Activated CD8-positive, alpha-beta T cell treated with anti-CD3 and anti-CD28 coated beads for 36 hours (primary cell): ENCODE results near the gene FRMD4B. TPM values are rescaled to one million over a fixed set of nuclear protein-coding genes. Genes with fewer than 3 reads are reported as not detected.

Experiments used
- ATAC-seq: fragments of 200-7000 bp; cut with Tn5 transposase; one replicate; pipeline ENCODE4 v1.10.0; 2021; ENCODE audit warnings: mild to moderate bottlenecking, moderate library complexity
- CTCF ChIA-PET: fragments of 350-600 bp; sonication (Branson Sonifier 250); formaldehyde crosslinking; loops from one replicate; lab custom pipeline; 2021; ENCODE audit warnings: antibody characterized with exemption; lab: Charles Lee
- POLR2A ChIA-PET: fragments of 350-600 bp; sonication (Branson Sonifier 250); formaldehyde crosslinking; loops from one replicate; lab custom pipeline; 2021; ENCODE audit warnings: antibody characterized with exemption; lab: Charles Lee
- DNase-seq: peaks from one replicate; pipeline ENCODE4 v3.0.0-alpha.2; 2020
- H3K27ac Mint-ChIP-seq: one replicate; pipeline ENCODE4 v1.8.0; 2021; ENCODE audit warnings: mild to moderate bottlenecking, mixed read lengths
- H3K27me3 Mint-ChIP-seq: one replicate; pipeline ENCODE4 v1.8.0; 2021; ENCODE audit warnings: mixed read lengths
- H3K36me3 Mint-ChIP-seq: one replicate; pipeline ENCODE4 v1.8.0; 2021; ENCODE audit warnings: low read depth, mixed read lengths
- H3K4me1 Mint-ChIP-seq: one replicate; pipeline ENCODE4 v1.8.0; 2021; ENCODE audit warnings: low read depth, mixed read lengths
- H3K4me3 Mint-ChIP-seq: one replicate; pipeline ENCODE4 v1.8.0; 2021; ENCODE audit warnings: mild to moderate bottlenecking, moderate library complexity, mixed read lengths
- H3K9me3 Mint-ChIP-seq: one replicate; pipeline ENCODE4 v1.8.0; 2021; ENCODE audit warnings: mixed read lengths
- intact Hi-C: fragments of 100-400 bp; cut with micrococcal nuclease; formaldehyde crosslinking; loops from one replicate; pipeline ENCODE4 v1.10.0; 2022
- total RNA-seq, 2 experiments: library from RNA; stranded (reverse); gene quantifications; one replicate each; pipeline ENCODE4 v1.2.3, GENCODE V29; 2021
- TF ChIP-seq, protein P1 (sequence below): fragments of 200-600 bp; IDR thresholded peaks from one replicate; pipeline ENCODE4 v1.8.0; 2022; ENCODE audit warnings: antibody characterized with exemption, mild to moderate bottlenecking

Gene FRMD4B
- total RNA-seq, 2 experiments from 2014 or later = 11.7 to 11.8 TPM

- DNase-seq (no peak), ATAC-seq (no peak)
- ChIA-PET CTCF (interaction anchor here (1.0 to 1.5 kb wide), 2 partner anchors 82 to 123 kb away, joined by 3 to 4 read pairs; no protein-coding TSS in a partner anchor), POLR2A (interaction anchor here (0.6 kb wide), 1 partner anchor 1820 kb away, joined by 3 read pairs; no protein-coding TSS in a partner anchor)
- Mint-ChIP-seq H3K36me3 (no peaks in the 10 kb centered on the region), H3K9me3 (no peaks in the 10 kb centered on the region), H3K27ac (no peak overlapping the region), H3K4me3 (no peak overlapping the region), H3K4me1 (peaks cover 4% of the 10 kb centered on the region), H3K27me3 (no peaks in the 10 kb centered on the region)
- intact Hi-C loops = no loop called here
- TF ChIP-seq, protein P1, sequence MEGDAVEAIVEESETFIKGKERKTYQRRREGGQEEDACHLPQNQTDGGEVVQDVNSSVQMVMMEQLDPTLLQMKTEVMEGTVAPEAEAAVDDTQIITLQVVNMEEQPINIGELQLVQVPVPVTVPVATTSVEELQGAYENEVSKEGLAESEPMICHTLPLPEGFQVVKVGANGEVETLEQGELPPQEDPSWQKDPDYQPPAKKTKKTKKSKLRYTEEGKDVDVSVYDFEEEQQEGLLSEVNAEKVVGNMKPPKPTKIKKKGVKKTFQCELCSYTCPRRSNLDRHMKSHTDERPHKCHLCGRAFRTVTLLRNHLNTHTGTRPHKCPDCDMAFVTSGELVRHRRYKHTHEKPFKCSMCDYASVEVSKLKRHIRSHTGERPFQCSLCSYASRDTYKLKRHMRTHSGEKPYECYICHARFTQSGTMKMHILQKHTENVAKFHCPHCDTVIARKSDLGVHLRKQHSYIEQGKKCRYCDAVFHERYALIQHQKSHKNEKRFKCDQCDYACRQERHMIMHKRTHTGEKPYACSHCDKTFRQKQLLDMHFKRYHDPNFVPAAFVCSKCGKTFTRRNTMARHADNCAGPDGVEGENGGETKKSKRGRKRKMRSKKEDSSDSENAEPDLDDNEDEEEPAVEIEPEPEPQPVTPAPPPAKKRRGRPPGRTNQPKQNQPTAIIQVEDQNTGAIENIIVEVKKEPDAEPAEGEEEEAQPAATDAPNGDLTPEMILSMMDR = no peak
Observed at GRCh38 chr3:69244039-69244438, 141.8 kb downstream of the FRMD4B start.

DNA sequence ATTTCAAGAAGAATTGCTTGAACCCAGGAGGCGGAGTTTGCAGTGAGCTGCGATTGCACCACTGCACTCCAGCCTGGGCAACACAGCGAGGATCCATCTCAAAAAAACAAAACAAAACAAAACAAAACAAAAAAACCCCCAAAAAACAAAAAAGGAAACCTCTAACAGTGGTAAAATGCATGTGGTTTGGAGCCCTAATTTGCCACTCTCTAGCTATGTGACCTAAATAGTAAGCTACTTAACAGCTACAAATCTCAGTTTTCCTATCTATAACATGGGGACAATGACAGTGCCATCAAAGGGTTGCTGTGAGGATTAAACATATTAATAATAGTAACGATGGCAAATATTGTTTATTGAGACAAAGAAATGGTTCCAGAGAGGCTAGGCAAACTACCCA, 144.1 kb downstream of the FRMD4B start:
- ATAC-seq (no peak), DNase-seq (no peak)
- Mint-ChIP-seq H3K9me3 (no peaks in the 10 kb centered on the region), H3K27me3 (no peaks in the 10 kb centered on the region), H3K4me3 (no peak overlapping the region), H3K36me3 (no peaks in the 10 kb centered on the region), H3K27ac (no peak overlapping the region), H3K4me1 (peaks cover 7% of the 10 kb centered on the region)
- ChIA-PET CTCF (interaction anchor here (0.8 to 1.2 kb wide), 3 partner anchors 29 to 80 kb away, joined by 3 to 4 read pairs (median 3); no protein-coding TSS in a partner anchor), POLR2A (no interaction called here)
- TF ChIP-seq, protein P1 = no peak
- intact Hi-C loops = no loop called here

- ChIA-PET POLR2A (no interaction called here), CTCF (interaction anchor here (0.9 to 1.2 kb wide), 3 partner anchors 8 to 79 kb away, joined by 4 to 5 read pairs (median 4); no protein-coding TSS in a partner anchor)
- Mint-ChIP-seq H3K27me3 (no peaks in the 10 kb centered on the region), H3K27ac (no peak overlapping the region), H3K4me1 (peaks cover 12% of the 10 kb centered on the region), H3K36me3 (no peaks in the 10 kb centered on the region), H3K9me3 (no peaks in the 10 kb centered on the region), H3K4me3 (no peak overlapping the region)
- intact Hi-C loops = no loop called here
- DNase-seq (no peak), ATAC-seq (no peak)
- TF ChIP-seq, protein P1 = no peak
Observed at GRCh38 chr3:69240651-69241568, 145.0 kb downstream of the FRMD4B start.

- no peak overlapping the region for H3K4me3 Mint-ChIP-seq
- ATAC-seq = no peak
- H3K4me1 Mint-ChIP-seq = peaks cover 16% of the 10 kb centered on the region
- H3K27me3 Mint-ChIP-seq = no peaks in the 10 kb centered on the region
- H3K27ac Mint-ChIP-seq = no peak overlapping the region
- no peaks in the 10 kb centered on the region for H3K36me3 Mint-ChIP-seq
- POLR2A ChIA-PET = interaction anchor here (1.1 kb wide), 1 partner anchor 43 kb away, joined by 3 read pairs; no protein-coding TSS in a partner anchor
- intact Hi-C loops = loop anchor here (5.0 kb wide), 1 partner anchor 42 kb away; no protein-coding TSS in a partner anchor
- no peaks in the 10 kb centered on the region for H3K9me3 Mint-ChIP-seq
- TF ChIP-seq, protein P1 = no peak
- DNase-seq = no peak
- CTCF ChIA-PET = interaction anchor here (0.7 to 2.0 kb wide), 4 partner anchors 10 to 427 kb away, joined by 3 to 7 read pairs (median 5); no protein-coding TSS in a partner anchor
Observed at GRCh38 chr3:69239063-69239462, 146.8 kb downstream of the FRMD4B start.
